ENCODE measurements around the gene NUDCD2.

DNA sequence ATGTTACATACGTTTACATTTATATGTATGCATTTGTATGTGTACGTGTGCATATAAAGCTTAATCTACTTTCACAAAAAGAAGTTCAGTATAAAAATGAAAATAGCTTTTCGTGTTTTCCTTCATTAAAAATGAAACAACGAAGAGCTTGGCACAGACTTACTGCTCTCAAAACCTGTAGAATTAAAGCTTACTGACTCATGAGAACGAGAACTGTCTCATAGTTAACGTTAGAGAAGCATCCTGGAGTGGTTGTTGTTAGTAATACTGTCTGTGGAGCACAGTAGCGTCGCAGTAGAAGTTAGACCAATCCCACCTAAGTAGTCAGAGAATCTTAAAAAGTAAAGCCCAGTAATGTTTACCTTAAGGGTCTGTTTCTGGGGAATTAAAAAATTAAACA lies 46.8 kb upstream of the NUDCD2 start:
- TF ChIP-seq, protein P1, sequence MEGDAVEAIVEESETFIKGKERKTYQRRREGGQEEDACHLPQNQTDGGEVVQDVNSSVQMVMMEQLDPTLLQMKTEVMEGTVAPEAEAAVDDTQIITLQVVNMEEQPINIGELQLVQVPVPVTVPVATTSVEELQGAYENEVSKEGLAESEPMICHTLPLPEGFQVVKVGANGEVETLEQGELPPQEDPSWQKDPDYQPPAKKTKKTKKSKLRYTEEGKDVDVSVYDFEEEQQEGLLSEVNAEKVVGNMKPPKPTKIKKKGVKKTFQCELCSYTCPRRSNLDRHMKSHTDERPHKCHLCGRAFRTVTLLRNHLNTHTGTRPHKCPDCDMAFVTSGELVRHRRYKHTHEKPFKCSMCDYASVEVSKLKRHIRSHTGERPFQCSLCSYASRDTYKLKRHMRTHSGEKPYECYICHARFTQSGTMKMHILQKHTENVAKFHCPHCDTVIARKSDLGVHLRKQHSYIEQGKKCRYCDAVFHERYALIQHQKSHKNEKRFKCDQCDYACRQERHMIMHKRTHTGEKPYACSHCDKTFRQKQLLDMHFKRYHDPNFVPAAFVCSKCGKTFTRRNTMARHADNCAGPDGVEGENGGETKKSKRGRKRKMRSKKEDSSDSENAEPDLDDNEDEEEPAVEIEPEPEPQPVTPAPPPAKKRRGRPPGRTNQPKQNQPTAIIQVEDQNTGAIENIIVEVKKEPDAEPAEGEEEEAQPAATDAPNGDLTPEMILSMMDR (IDR thresholded peaks at IDR 0.05) = no peak
- TF ChIP-seq, protein P2, sequence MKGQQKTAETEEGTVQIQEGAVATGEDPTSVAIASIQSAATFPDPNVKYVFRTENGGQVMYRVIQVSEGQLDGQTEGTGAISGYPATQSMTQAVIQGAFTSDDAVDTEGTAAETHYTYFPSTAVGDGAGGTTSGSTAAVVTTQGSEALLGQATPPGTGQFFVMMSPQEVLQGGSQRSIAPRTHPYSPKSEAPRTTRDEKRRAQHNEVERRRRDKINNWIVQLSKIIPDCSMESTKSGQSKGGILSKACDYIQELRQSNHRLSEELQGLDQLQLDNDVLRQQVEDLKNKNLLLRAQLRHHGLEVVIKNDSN (IDR thresholded peaks at IDR 0.05; ENCODE audit: borderline replicate concordance, low read depth) = no peak
- no peak for TF ChIP-seq FOXJ3 (CRISPR knock-in tag; IDR thresholded peaks at IDR 0.05)
- TF ChIP-seq, protein P3, sequence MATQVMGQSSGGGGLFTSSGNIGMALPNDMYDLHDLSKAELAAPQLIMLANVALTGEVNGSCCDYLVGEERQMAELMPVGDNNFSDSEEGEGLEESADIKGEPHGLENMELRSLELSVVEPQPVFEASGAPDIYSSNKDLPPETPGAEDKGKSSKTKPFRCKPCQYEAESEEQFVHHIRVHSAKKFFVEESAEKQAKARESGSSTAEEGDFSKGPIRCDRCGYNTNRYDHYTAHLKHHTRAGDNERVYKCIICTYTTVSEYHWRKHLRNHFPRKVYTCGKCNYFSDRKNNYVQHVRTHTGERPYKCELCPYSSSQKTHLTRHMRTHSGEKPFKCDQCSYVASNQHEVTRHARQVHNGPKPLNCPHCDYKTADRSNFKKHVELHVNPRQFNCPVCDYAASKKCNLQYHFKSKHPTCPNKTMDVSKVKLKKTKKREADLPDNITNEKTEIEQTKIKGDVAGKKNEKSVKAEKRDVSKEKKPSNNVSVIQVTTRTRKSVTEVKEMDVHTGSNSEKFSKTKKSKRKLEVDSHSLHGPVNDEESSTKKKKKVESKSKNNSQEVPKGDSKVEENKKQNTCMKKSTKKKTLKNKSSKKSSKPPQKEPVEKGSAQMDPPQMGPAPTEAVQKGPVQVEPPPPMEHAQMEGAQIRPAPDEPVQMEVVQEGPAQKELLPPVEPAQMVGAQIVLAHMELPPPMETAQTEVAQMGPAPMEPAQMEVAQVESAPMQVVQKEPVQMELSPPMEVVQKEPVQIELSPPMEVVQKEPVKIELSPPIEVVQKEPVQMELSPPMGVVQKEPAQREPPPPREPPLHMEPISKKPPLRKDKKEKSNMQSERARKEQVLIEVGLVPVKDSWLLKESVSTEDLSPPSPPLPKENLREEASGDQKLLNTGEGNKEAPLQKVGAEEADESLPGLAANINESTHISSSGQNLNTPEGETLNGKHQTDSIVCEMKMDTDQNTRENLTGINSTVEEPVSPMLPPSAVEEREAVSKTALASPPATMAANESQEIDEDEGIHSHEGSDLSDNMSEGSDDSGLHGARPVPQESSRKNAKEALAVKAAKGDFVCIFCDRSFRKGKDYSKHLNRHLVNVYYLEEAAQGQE (IDR thresholded peaks at IDR 0.05; ENCODE audit: low read depth, low read length) = no peak
- TF ChIP-seq RCOR1 (IDR thresholded peaks at IDR 0.05; ENCODE audit: low read length) = no peak
- no peak for TF ChIP-seq SMC3 (IDR thresholded peaks at IDR 0.05; ENCODE audit: low read depth, low read length)
- no peak for TF ChIP-seq POLR2AphosphoS5 (IDR thresholded peaks at IDR 0.05; ENCODE audit: low read depth, low read length)
